CD1c-positive myeloid dendritic cell (primary cell): ENCODE results near the gene SLC4A3.
A peak's percentile ranks its signal among the peaks of the same experiment; 100 is the strongest.

Experiments used
- DNase-seq: peaks from one replicate; pipeline ENCODE4 v3.0.0-alpha.2; 2016; ENCODE audit errors: extremely low spot score

SLC4A3 gene, protein sequence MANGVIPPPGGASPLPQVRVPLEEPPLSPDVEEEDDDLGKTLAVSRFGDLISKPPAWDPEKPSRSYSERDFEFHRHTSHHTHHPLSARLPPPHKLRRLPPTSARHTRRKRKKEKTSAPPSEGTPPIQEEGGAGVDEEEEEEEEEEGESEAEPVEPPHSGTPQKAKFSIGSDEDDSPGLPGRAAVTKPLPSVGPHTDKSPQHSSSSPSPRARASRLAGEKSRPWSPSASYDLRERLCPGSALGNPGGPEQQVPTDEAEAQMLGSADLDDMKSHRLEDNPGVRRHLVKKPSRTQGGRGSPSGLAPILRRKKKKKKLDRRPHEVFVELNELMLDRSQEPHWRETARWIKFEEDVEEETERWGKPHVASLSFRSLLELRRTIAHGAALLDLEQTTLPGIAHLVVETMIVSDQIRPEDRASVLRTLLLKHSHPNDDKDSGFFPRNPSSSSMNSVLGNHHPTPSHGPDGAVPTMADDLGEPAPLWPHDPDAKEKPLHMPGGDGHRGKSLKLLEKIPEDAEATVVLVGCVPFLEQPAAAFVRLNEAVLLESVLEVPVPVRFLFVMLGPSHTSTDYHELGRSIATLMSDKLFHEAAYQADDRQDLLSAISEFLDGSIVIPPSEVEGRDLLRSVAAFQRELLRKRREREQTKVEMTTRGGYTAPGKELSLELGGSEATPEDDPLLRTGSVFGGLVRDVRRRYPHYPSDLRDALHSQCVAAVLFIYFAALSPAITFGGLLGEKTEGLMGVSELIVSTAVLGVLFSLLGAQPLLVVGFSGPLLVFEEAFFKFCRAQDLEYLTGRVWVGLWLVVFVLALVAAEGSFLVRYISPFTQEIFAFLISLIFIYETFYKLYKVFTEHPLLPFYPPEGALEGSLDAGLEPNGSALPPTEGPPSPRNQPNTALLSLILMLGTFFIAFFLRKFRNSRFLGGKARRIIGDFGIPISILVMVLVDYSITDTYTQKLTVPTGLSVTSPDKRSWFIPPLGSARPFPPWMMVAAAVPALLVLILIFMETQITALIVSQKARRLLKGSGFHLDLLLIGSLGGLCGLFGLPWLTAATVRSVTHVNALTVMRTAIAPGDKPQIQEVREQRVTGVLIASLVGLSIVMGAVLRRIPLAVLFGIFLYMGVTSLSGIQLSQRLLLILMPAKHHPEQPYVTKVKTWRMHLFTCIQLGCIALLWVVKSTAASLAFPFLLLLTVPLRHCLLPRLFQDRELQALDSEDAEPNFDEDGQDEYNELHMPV

GRCh38 chr2:219627103-219628100 lies at the start of gene SLC4A3:
TSS of gene SLC4A3 (plus strand) at chr2:219627630. CDS start at chr2:219627993, 363 bp downstream.
- peak; percentile 19 for DNase-seq

GRCh38 chr2:219578811-219579613 lies 48.4 kb upstream of the SLC4A3 start:
- DNase-seq = peak; percentile 31

DNA sequence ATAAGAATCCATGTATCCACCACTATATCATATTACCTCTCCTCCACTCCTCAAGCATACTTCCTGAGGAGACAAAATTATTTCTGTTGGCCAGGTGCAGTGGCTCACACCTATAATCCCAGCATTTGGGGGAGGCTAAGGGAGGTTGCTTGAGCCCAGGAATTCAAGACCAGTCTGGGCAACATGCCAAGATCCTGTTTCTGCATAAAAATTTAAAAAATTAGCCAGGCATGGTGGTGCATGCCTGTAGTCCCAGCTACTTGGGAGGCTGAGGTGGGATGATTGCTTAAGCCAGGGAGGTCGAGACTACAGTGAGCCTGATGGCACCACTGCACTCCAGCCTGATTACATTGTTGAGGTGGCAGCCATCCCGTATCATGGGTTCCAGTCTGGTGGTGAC lies 46.1 kb upstream of the SLC4A3 start:
- DNase-seq = no peak

GRCh38 chr2:219591091-219591490 lies 36.3 kb upstream of the SLC4A3 start:
- no peak for DNase-seq

GRCh38 chr2:219592736-219593135 lies 34.7 kb upstream of the SLC4A3 start:
- no peak for DNase-seq

DNA sequence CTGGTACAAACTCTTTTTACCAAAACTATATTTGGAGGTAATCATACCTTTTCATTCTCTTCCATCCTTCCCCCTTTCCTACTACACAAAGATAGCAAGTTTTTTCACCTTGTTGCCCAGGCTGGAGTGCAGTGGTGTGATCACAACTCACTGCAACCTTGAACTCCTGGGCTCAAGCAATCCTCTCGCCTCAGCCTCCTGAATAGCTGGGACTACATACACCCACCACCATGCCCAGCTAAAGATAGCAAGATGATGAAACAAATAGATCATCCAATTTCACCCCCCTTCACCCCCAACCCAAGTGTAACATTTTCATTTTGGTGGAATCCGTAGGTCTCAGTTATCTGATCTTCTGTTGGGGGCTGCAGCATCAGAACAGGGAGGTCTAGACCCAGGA lies 34.3 kb upstream of the SLC4A3 start:
- no peak for DNase-seq

DNA sequence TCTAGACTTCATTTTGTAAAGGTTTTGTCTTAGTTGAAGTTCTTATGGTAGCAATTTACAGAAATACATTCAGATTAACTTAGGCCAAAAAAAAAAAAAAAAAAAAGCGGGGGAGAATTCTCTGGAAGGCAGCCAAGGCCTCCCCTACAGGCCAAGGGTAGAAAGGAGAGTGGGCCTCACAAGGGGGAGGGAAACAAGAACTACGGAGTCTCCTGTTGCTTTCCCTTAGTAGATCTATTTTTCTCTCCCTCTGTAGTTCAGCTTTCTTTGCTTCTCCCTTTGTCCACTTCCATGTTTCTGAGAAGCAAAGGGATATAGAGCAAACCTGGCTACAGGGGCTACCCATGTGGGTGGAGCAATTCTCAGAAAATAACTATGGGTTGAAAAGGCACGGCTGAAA lies 32.2 kb upstream of the SLC4A3 start:
- DNase-seq = peak; percentile 5

DNA sequence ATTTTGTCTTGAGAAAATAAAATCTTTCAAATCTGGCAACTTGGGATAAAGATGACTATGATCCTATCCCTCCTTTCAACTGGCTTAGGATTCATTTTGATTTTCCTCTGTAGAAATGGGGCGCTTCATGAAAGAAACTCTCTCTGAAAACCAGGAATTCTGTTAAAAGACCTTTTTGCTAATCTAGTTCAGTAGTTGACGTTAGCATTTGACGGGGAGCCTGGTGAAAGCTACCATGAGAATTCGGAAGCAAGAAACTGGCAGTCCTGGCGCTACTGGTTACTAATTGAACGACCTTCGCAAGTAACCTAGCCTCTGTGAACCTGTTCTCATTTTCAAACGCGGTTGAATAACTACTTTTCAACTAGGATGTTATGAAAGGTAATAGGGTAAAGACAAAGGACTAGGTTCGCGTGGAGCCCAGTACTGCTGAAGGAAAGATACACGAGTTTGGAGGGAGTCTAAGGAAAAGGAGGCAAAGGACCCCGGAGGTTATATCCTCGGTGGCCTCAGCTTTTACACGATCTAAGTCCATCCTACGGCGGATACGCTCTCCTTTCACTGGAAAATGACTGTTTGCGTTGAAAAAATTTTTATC lies 30.4 kb upstream of the SLC4A3 start:
- DNase-seq = no peak

DNA sequence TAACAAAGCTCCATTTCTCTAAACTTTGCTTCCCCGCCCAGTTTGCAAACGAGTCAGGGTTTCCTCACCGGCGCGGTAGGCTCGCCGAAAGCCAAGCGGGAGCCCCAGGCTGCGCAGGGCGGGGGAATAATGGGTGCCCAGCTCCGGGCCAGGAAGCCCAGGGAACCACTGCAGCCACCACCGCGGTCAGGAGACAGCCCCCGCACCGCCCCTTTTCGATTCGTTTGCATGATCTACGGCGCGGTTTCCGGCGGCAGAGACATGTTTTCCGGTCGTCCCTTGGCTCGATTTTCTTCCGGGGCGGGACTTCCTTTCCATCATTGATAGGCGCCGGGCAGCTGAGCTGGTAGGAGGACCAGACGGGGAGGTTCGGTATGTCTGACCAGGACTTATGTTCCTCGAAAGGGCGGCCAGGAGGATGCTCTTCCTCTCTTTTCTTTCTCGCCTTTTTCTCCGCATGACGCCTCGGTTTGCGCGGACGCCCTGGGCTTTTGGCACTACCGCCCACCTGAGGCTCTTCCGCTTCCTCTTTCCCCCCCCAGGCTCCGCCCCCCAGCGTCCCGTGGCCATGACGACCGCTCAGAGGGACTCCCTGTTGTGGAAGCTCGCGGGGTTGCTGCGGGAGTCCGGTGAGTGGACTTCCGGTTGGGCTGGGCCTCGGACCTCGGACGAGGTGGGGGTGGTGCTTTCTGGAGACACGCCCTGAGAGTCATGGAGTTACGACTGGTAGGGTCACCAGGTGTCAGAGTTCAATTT lies 29.7 kb upstream of the SLC4A3 start, which contains the start of gene STK11IP:
STK11IP (plus strand) TSS at position 306 of the 756 bp plus-strand sequence; CDS start at position 569, 263 bp downstream.
- DNase-seq = peak; percentile 97

- DNase-seq = peak; percentile 2
Observed at GRCh38 chr2:219598308-219599078, 28.9 kb upstream of the SLC4A3 start.

DNA sequence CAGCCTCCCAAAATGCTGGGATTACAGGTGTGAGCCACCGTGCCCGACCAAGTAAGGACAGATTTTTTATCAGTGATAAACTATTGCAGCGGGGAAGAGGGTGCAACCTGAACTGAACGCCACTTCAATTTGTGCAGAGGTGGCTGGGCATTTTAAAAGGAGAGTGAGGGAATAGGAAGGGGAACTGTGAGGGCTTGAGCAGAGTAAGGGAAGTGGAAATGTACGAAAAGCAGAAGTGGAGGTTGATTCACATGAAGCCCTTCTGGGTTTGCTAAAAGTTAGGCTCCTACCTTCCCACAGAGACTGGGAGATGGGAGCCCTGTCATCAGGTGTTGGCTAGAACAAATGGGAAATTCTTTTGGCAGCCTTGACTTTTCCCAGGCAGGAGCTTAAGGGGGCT lies 23.7 kb upstream of the SLC4A3 start:
- peak; percentile 60 for DNase-seq

GRCh38 chr2:219605607-219605954 lies 21.8 kb upstream of the SLC4A3 start:
- DNase-seq = no peak

DNA sequence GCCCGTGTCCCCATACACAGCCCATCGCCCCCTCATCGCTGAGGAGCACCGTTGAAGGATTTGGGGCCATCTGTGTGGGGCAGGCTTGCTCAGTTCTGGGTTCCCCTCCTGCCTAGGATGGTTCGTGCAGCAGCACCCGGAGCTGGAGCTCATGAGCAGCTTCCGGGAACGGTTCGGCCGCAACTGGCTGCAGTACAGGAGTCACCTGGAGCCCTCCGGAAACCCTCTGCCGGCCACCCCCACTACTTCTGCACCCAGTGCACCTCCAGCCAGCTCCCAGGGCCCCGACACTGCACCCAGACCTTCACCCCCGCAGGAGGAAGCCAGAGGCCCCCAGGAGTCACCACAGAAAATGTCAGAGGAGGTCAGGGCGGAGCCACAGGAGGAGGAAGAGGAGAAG lies 19.5 kb upstream of the SLC4A3 start:
- DNase-seq = no peak

DNA sequence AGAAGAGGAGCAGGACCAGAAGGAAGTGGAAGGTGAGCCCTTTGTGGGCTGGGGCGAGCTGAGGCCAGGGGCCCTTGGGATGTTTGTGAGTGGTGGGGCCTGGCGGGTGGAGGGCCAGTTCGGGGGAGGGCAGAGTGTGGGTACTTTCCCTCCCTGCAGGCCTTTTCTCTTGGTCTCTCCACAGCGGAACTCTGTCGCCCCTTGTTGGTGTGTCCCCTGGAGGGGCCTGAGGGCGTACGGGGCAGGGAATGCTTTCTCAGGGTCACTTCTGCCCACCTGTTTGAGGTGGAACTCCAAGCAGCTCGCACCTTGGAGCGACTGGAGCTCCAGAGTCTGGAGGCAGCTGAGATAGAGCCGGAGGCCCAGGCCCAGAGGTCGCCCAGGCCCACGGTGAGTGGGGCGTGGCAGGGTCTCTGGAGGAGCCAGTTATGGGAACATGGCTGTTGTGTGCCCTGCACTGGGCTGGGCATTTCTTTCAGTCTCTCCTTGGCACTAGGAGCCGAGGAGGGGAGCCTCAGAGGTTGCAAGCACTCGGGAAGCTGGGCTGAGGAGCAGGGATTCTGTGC lies 18.9 kb upstream of the SLC4A3 start:
- no peak for DNase-seq

DNA sequence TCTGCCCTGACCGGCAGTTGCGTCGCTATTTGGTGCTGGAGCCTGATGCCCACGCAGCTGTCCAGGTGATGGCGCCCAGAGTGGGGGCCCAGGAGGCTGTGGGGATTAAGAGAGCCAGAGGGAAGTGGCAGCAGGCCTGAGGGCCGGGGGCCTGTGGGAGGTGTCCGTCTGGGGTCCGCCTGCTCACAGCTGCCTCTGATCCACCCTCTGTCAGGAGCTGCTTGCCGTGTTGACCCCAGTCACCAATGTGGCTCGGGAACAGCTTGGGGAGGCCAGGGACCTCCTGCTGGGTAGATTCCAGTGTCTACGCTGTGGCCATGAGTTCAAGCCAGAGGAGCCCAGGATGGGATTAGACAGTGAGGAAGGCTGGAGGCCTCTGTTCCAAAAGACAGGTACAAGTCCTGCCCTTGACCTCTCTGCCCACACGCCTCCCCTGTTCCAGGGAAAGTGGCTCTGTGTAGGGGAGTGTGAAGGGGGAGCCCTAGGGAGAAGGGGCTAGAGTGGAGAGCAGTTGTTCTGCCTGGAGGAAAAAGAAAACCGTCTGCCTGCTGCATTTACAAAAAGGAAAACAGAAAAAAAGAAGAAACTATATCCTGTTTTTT lies 18.2 kb upstream of the SLC4A3 start:
- DNase-seq = no peak

DNA sequence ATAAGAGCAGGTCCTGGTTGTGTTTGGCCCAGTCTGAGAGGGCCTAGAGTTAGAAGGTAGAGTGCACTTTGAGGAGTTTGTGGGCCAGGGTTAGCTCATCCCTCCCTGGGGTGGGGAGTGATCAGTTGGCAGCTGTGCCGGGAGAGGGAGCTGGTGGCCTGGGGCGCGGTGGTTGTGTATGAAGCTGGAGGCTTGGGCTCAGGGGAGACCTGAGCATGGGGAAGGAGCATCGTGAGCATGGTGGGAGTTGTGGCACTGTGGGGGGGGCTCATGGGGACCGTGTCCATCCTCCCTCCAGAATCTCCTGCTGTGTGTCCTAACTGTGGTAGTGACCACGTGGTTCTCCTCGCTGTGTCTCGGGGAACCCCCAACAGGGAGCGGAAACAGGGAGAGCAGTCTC lies 16.1 kb upstream of the SLC4A3 start:
- DNase-seq = no peak

- no peak for DNase-seq
Observed at GRCh38 chr2:219611866-219612576, 15.4 kb upstream of the SLC4A3 start.
